GM19025 (cell line): ENCODE data around the gene SIAH2.

ENCODE experiments used
- ATAC-seq: cut with Tn5 transposase; IDR thresholded peaks from one replicate; pipeline ENCODE4 v1.9.1; 2021; ENCODE audit warnings: mild to moderate bottlenecking, low read depth, moderate library complexity; ENCODE audit not compliant: unreplicated experiment

The SIAH2 gene

DNA sequence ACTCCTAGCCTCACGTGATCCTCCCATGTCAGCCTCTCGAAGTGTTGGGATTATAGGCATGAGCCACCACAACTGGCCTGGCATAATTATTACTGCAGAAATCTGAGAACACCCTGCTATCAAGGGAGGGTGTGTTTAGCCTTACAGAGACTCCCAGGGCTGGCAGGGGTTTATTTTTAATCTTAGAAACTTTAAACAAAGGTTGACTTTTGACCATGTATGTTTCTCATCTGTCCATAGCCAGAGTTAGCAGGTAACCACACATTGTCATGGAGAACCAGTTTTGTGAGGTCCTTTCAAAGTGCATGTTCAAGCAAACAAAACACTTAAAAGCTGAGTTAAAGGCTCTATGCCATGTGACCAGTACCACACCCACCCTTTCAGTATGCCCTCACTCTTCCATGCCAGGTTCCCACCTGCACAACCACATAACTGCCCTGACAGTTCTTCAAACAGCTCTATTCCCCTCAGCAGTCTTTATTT lies 11.1 kb downstream of the SIAH2 start:
- ATAC-seq, result no peak

DNA sequence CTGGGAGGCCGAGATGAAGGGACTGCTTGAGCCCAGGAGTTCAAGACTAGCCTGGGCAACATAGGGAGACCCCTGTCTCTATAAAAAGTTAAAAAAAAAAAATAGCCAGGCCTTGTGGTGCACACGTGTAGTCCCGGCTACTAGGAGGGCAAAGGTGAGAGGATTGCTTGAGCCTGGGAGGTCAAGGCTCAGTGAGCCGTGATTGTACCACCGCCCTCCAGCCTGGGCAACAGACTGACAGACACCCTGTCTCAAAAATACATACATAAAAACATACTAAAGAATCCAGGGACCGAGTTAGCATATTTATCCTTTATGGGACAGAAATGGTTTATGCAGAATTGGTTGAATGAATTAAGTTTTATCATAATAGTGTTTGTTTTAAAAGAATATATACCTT lies 13.7 kb downstream of the SIAH2 start:
- ATAC-seq, result no peak

DNA sequence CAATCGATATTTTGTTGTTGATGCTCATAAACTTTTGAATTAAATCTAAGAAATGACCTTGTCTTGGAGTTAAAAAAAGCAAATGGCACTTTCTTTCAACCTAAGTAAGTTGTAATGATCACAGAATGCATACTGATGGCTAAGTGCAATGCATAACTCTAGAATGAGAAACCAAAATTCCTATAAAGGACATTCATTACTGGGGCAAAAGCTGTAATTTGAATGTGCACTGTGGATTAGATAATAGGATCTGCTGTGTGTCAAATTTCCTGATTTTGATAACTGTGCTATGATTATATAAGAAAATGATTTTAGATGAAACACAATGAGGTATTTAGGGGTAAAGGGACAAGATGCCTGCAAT lies 14.3 kb downstream of the SIAH2 start:
- ATAC-seq, result no peak

DNA sequence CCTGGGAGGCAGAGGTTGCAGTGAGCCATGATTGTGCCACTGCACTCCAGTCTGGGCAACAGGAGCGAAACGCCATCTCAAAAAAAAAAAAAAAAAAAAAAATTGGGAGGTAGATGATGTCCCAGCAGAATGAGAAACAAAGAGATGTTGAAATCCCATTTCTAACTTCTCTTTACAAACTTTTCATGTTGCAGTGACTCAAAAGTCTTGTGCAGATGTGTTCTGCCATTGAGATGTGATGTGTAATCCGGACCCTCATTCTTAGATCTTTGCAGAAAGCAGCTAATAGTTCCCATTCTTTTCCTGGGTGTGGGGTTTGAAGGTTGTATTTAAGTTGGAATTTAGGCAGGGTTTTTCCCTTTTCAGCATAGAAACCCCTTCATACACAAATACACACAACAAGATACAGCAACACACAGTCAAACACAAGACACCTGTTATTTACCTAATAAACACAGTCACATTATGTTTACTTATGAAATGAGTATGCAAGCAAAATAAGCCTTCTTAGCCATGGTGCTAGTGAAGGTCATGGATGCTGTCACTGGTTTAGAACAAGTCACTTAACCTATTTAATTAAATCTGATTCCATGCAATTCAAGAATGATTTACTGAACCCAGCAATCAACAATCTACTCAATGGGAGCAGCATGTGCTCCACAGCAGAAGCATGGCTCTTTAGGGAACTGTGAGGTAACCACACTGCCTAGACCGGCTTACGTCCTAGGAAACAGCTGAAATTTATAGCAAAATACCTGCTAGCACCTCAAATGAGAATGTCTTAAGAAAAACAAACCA lies 14.9 kb downstream of the SIAH2 start:
- no peak for ATAC-seq

DNA sequence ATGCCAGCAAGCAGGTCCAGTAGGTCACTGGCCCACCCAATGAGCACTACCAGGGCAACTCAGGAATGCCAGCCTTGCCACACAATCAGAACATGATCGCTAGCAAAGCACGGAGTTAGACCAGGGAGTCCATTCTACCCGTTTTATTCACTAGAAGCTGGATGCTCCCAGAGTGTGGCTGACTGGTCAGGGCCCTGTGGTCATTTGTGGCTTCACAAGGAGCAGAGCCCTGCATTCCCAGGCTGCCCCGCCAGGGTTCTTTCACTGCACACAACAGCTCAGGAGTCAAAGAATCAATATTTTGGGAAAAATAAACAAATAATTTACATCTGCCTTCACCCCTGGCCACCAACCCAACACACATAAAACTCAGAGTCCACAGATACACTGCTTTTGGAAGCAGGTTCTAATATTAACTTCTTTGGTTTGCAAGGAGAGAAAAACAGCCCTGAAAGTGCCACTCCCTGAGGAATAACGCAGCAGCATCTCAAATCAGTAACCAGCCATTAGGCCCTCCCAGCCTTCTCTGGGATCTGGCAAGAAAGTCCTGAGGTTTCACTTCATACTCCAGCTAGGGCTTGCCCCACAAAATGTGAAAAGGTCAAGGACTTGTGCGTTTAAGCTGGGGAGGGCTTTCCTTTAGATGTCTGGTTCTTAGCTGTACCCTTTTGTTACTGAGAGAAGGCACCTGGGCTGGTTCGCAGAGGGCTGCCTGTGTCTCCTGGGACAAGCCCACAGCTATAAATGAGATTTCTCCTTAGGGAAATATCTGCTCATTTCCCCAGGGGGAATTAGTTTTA lies 16.0 kb downstream of the SIAH2 start:
- no peak for ATAC-seq

DNA sequence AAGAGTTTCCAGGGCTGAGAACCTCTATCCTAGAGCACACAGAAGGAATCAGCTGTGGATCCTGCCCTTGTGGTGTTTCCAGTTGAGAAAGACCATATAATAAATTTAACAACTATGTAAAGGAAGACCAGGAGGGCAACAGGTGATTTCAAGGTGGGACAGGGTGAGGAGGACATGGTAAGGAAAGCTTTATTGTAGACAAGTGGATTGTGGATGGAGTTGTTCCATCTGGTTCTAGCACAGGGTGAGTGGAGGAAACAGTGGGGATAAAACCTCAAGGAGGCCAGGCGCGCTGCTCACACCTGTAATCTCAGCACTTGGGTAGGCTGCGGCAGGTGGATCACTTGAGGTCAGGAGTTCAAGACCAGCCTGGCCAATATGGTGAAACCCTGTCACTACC lies 17.1 kb downstream of the SIAH2 start:
- no peak for ATAC-seq

DNA sequence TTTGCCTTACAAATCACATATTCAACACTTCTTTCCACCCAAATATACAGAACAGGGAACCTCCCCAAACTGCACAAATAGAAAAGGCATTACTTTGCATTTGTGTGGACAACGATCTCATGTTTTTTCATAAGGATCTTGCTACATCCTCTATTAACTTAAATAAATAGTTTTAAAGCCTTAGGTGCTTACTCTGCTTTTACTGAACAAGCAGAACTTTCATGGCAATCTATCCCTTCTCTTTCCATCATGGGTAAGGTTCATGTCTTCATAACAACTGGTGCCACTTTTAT lies 18.1 kb downstream of the SIAH2 start:
- no peak for ATAC-seq

DNA sequence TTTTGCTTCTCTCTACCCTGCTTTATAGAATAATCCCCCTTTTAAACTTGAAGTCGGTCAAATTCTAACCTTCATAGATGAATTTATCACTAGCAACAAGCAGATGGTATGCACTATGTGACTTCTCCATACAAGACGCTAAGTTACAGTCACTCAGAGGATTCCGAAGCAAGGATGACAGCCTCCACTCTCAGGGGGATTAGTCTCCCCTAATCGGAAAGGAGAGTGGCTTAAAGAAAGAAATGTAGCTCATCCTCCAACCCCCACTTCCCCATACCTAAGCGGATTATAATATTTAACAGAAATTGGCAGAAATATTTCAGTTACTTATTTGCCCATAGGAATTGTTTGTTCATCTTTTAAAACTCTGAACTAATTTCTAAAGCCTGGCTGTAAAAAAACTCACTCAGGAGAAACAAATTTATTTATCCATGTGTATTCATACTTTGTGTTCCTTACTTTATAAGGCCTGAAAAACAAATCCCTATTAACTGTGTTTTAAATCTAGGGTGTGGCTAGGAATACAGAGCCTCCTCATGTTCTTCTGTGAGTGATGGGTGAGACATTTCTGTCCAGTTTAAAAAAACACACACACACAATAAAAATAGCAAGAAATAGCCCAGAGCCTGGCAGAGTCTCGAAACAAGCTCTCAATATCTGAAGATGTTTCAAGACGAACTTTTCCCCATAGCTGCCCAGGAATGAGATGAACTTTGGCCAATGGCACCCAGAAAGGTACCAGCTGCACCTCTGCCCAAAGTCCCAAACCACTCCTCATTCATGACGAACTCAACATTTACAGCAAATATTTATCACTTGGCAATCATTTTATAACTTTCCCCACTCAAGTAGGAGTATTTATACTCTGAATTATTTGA lies 18.7 kb downstream of the SIAH2 start:
- no peak for ATAC-seq

DNA sequence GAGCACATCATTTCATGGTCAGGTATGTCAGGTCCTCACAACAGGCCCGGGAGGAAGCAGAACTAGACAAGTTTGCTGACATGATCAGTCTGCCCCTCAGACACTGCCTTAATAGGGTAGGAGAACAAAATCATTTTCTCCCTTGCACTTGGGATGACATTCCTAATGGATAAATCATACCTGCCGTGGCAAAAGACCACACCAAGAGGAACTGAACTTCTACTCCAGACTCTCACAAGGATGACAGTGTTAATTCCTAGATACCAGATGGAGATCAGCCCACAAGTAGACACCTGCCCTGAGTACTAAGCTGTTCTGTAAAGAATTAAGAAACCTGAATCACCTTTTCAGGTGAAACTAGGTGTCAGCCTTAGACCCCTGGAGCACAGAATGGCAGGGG lies 19.5 kb downstream of the SIAH2 start:
- ATAC-seq, result no peak

DNA sequence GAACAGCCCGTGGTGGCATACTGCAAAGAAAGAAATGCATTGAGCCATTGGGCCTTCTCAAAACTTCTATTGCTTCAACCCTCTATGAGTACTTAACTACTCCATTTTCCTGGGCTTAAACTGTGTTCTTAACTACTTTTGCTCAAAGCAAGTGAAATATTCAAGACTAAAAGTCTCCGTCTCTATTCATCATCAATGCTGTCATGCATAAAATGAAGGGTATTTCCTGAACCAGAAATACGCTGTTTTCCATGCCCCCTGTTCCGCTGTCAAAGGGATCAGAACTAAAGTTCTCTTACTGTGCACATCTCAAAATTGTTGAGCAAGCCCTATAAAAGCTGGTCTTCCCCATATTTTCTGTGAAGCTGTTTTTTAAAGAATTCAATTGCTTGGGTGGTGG lies 20.3 kb downstream of the SIAH2 start:
- no peak for ATAC-seq

DNA sequence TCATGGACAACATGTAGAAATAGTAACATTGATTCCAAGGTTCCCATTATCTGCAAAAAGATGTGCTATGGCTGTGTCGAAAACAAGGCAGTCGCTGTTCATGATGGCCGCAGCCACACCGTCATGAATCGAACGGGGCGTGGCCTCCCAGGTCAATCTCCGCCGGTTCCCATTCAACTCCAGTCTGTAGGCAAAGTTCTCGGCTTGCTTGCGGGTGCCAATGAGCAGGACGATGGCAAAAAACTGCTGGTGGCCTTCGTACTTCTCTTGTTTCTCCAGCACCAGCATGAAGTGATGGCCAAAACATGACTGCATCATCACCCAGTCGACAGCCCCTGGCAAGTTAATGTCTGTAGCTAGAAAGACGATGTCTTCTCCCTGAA lies 20.8 kb downstream of the SIAH2 start:
- ATAC-seq, result no peak

DNA sequence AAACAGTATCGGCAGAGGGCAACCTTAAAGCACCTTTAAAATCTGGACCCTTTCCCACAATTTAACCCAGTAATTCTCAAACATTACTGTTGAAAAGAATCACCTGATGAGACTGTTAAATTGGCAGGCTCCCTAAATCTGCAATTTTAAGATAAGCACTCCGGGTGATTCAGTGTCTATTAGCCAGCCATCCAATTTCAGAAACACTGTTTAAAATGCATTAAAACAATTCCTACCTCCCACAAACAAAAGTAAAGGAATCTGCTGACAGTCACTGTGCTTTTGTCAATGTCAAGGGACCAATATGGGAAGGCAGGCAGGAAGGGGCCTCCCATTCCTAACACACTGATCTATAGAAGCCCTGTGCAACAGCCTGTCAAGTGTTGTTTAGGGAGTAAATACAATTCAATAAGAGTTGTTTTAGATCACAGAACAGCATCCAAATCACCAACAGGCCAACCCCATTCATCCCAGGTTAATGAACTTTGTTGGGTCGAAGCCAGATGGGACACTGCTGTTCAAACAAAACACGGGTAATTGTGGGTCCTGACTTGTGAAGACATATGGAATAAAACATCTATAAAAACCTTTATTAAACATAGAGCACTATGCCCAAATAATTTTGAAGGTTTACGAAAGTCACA lies 21.4 kb downstream of the SIAH2 start:
- no peak for ATAC-seq

DNA sequence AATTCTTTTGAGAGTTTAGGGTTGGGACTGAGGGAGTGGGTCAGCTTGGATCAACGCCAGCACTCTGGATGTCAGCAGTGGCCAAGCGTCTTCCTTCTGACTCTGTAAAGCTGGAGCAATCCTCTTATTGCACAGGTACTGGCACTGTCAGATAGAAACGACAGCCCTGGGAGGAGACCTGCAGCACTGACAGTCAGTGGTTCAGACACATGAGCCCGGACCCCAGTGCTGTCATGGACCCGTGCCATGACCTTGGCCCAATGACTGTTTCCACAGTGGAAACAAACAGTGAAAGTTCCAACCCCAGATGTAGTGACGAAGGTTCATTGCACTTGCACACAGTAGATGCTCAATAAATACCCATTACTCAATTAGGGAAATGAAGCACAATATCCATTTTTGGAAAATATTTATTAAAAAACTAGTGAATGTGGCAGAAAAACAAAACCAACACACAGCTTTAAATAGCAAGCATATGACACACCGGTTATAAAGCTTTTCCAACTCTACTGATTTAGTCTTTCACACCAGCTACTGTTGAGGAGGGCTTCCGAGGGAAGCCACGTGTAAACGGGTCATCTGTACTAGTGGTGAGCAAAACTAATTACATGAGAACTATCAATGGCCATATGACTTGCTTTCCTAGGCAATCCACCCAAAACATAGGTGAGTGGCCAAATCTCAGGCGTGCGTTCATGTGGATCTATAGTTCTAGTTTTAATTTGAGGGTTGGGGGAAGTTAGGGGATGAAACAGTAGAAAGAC lies 22.1 kb downstream of the SIAH2 start:
- no peak for ATAC-seq

DNA sequence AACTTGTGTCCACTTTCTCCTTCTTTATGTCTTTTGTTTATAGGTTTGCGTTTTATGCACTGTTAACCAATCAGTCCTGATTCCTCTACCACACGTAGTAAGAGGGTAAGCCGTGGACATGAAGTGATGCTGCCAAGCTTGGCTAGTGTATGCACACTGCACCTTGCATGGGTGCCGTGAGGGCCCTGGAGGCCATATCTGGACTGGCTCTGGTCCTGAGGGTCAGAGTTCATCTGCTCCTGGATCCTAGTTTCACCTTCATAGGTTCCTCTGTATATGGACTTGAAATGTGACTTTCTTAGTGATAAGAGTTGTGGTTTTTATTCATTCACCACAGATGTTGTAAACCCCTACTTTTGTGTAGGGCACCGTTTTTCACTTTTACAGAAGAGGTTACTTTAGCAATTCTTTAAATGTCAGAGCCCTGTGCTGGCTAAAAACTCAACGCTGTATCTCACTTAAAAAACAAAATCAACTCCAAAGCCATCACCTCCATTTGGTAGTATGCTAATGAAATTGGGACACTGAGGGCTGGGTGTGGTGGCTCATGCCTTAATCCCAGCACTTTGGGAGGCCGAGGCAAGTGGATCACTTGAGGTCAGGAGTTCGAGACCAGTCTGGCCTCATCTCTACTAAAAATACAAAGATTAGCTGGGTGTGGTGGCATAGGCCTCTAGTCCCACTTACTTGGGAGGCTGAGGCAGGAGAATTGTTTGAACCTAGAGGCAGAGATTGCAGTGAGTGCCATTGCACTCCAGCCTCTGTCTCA lies 22.9 kb downstream of the SIAH2 start:
- peak; percentile 14 for ATAC-seq

DNA sequence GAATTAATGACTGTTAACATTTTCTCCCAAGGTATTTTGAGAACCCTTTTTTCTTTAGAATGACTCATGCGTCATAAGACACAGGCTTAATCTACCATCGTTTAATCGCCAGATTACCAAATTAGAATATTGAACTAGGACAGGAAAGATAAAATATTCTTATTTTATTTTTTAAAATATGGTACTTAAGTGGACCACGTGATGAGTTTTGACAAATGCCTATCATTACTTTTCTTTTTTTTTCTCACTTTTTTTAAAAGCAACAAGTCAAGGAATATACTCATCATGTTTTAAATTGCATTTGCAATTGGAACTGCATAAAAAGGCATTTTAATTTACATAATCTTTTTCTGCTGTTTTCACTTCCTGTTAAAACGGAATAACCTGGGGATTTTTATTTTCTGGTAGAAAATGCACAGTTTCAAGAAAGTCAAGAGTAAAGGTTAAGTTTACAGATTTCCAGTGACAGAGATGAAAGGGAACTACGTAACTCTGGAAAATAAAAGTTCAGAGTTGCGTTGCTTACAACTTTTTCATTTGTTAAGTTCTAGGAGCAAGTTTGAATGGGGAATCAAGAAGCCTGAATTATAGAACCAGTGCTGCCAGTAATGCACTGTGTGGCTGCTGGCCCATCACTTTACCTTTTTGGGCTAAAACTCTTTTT lies 23.6 kb downstream of the SIAH2 start:
- peak; percentile 24 for ATAC-seq

DNA sequence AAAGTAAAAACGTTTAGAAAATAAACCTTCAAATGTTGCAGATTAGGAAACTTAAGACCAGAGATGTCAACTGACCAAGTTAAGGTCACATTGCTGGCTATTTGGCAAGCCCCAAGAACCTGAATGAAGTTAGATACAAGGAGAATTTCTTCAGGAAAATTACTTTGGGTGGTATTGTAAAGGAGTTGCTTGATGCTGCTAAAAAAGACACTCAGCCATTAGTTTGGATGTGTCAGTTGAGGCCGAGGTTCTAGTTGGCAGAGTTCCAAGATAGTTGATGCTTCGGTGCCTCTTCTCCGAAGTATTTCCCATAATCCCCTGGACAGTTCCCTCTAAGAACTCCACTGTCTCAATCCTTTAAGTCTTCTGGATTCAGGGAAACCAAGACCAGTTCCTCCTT lies 24.3 kb downstream of the SIAH2 start:
- ATAC-seq, result no peak

DNA sequence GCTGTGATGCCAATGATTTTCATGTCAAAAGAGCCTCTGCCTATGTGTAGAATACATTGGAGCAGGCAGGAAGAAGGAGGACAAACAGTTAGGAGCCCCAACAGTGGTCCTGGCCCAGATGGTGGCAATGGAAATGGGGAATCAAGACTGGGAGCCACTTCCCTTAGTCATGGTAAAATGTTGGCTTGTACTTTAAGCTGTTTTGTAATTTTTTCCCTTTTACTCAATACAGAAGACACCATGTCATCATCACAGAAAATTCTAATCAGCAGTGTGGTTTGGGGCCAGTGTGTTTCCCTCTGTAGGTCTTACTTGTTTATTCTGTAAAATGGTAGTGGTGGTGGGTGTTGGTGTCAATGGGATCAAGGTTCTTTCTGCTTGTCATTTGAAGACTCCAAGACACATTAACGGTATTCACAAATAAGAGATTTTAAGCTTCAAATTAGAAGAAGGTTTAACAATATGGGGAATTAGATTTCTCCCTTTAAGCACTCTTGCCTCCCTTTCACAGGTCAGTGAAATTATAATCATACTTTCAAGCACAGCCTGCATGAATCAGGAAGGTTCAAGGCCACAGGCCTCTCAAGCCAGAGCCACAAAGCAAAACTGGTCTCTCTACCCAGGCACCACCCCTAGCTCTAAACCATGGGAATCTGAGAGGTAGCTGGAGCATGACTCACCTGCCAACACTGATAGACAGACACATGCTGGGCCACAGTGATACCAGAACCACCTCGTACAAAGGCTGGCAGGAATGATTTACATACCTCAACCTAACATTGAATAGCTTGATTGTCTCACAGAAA lies 24.9 kb downstream of the SIAH2 start:
- ATAC-seq, result peak; percentile 59
